Adipose tissue (tissue), 3 donors: ENCODE measurements around the gene FSD1L. TPM values are rescaled to one million over a fixed set of nuclear protein-coding genes. Genes with fewer than 3 reads are reported as not detected.

Experiments
- H3K27ac ChIP-seq: one replicate; pipeline ENCODE4 v1.5.1; 2013; ENCODE audit warnings: low read depth, low read length
- WGBS, 3 donors: extraction: QIAGEN DNeasy Blood & Tissue Kit; methylation state at CpG; one replicate each; pipeline ENCODE4 v1.1.7; 2013; 5-methylcytosine and 5-hydroxymethylcytosine counted together
- polyA plus RNA-seq, 3 donors: library from polyadenylated mRNA; stranded (reverse); fragments of 200-250 nt; gene quantifications; one replicate each; pipeline ENCODE4 v1.2.3, GENCODE V29; 2013
- donor health status: healthy with polysubstance abuse.
- donor health status: Bipolar disorder and iron deficiency.
- donor health status: healthy.

The FSD1L gene
- polyA plus RNA-seq, 3 donors: 0.45 to 1.0 (median 0.74) TPM

- 82 to 91% (median 88%) methylated on average over 3 of the region's 3 CpGs for WGBS, 3 donors
- H3K27ac ChIP-seq: no peak overlapping the region
Observed at GRCh38 chr9:105466898-105467455, 19.1 kb downstream of the FSD1L start.

DNA sequence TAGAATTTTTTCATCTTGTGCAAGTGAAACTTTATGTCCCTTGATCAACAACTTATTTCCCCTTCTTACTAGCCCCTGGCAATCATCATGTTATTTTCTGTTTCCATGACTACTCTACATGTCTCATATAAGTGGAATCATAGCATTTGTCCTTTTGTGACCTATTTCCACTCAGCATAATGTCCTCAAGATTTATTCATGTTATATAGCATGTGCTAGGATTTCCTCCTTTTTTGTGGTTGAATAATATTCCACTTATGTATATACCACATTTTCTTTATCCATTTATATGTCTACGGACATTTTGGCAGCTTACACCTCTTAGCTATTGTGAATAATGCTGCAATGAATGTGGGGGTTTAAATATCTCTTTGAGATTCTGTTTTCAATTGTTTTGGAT, 21.0 kb downstream of the FSD1L start:
- H3K27ac ChIP-seq: no peak overlapping the region
- 90 to 97% (median 96%) methylated on average over 1 of the region's 1 CpG for WGBS, 3 donors

- WGBS, 3 donors: 97 to 98% (median 98%) methylated on average over 2 of the region's 2 CpGs
- H3K27ac ChIP-seq: no peak overlapping the region
Observed at GRCh38 chr9:105473221-105473620, 25.4 kb downstream of the FSD1L start.

- 54 to 82% (median 75%) methylated on average over 2 of the region's 2 CpGs for WGBS, 3 donors
- H3K27ac ChIP-seq: no peak overlapping the region
Observed at GRCh38 chr9:105475302-105475701, 27.5 kb downstream of the FSD1L start.

- H3K27ac ChIP-seq: no peak overlapping the region
Observed at GRCh38 chr9:105479846-105480245, 32.0 kb downstream of the FSD1L start.

- no peak overlapping the region for H3K27ac ChIP-seq
Observed at GRCh38 chr9:105483618-105484017, 35.8 kb downstream of the FSD1L start.

- WGBS, 3 donors: 93 to 99% (median 94%) methylated on average over 2 of the region's 2 CpGs
- no peak overlapping the region for H3K27ac ChIP-seq
Observed at GRCh38 chr9:105484226-105484625, 36.4 kb downstream of the FSD1L start.

- no peak overlapping the region for H3K27ac ChIP-seq
Observed at GRCh38 chr9:105485131-105485530, 37.3 kb downstream of the FSD1L start.

GRCh38 chr9:105496826-105497225, 49.0 kb downstream of the FSD1L start:
- 81 to 88% (median 87%) methylated on average over 2 of the region's 2 CpGs for WGBS, 3 donors
- no peak overlapping the region for H3K27ac ChIP-seq

- no peak overlapping the region for H3K27ac ChIP-seq
Observed at GRCh38 chr9:105497704-105498103, 49.9 kb downstream of the FSD1L start.

DNA sequence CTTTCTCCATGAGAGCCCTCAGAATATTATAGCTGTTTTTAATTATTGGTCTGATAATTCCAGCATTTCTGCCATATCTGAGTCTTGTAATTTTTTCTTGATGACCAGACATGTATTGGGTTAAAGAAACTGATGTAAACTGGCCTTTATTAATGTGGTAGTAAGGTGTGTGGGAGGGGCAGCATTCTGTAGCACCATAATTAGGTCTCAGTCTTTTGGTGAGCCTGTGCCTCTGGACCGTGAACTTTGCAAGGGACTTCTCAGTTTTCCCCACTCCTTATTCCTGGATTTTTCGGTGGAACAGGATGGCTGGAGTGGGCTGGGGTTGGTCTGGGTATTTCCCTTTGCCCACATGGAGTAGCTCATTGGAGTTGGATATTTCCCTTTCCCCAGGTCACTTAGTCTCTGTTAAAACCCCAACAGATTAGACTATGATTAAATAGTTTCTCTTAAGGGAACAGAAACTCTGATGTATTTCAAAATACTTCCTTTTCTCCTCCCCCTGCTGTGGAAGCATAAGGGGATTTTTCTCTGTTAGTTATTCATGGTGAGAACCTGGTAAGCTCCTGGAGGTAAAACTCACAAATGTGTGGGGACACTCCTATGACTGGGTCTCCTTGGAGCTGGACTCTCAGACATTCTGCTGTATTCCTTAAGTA, 52.4 kb downstream of the FSD1L start:
- 53 to 80% (median 74%) methylated on average over 2 of the region's 2 CpGs for WGBS, 3 donors

DNA sequence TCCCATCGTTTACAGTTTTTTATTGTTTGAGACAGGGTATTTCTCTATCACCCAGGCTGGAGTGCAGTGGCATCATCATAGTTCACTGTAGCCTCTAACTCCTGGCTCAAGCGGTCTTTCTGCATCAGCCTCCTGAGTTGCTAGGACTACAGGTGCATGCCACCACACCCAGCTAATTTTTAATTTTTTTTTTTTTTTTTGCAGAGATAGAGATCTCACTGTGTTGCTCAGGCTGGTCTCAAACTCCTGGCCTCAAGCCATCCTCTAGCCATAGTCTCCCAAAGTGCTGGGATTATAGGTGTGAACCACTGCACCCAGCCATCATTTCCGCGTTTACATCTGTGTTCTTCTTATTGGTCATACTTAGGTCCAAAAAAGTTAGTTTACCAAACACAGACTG, 53.6 kb downstream of the FSD1L start:
- 96 to 99% (median 97%) methylated on average over 4 of the region's 4 CpGs for WGBS, 3 donors
- H3K27ac ChIP-seq: no peak overlapping the region

More for the DNA sequence above, 52.4 kb downstream of the FSD1L start:
- H3K27ac ChIP-seq: no peak overlapping the region

- WGBS, 3 donors: 71 to 99% (median 82%) methylated on average over 2 of the region's 2 CpGs
Observed at GRCh38 chr9:105502276-105502675, 54.4 kb downstream of the FSD1L start.

GRCh38 chr9:105503881-105504280, 56.0 kb downstream of the FSD1L start:
- H3K27ac ChIP-seq: no peak overlapping the region

More at GRCh38 chr9:105502276-105502675, 54.4 kb downstream of the FSD1L start:
- no peak overlapping the region for H3K27ac ChIP-seq

- H3K27ac ChIP-seq: no peak overlapping the region
- 58 to 71% (median 69%) methylated on average over 4 of the region's 4 CpGs for WGBS, 3 donors
Observed at GRCh38 chr9:105507096-105507790, 59.4 kb downstream of the FSD1L start.

- WGBS, 3 donors: 96 to 99% (median 96%) methylated on average over 2 of the region's 2 CpGs
Observed at GRCh38 chr9:105508530-105508929, 60.7 kb downstream of the FSD1L start.

GRCh38 chr9:105510024-105510423, 62.2 kb downstream of the FSD1L start:
- WGBS, 3 donors: 83 to 90% (median 86%) methylated on average over 1 of the region's 1 CpG
- no peak overlapping the region for H3K27ac ChIP-seq

More at GRCh38 chr9:105508530-105508929, 60.7 kb downstream of the FSD1L start:
- no peak overlapping the region for H3K27ac ChIP-seq

GRCh38 chr9:105511446-105511845, 63.6 kb downstream of the FSD1L start:
- no peak overlapping the region for H3K27ac ChIP-seq

DNA sequence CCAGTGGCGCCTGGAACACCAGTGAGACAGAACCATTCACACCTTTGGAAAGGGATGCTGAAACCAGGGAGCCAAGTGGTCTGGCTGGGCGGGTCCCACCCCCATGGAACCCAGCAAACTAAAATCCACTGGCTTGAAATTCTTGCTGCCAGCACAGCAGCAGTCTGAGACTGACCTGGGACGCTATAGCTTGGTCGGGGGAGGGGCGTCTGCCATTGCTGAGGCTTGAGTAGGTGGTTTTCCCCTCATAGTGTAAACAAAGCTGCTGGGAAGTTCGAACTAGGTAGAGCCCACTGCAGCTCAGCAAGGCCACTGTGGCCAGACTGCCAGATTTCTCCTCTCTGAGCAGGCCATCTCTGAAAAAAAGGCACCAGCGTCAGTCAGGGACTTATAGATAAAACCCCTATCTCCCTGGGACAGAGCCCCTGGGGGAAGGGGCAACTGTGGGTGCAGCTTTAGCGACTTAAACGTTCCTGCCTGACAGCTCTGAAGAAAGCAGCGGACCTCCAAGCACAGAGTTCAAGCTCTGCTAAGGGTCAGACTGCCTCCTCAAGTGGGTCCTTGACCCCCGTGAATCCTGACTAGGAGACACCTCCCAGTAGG, 68.1 kb downstream of the FSD1L start:
- WGBS, 3 donors: 87 to 90% (median 90%) methylated on average over 11 of the region's 11 CpGs
- H3K27ac ChIP-seq: no peak overlapping the region
